ENCODE results near the gene AADAT.

- TF ChIP-seq, protein P1, sequence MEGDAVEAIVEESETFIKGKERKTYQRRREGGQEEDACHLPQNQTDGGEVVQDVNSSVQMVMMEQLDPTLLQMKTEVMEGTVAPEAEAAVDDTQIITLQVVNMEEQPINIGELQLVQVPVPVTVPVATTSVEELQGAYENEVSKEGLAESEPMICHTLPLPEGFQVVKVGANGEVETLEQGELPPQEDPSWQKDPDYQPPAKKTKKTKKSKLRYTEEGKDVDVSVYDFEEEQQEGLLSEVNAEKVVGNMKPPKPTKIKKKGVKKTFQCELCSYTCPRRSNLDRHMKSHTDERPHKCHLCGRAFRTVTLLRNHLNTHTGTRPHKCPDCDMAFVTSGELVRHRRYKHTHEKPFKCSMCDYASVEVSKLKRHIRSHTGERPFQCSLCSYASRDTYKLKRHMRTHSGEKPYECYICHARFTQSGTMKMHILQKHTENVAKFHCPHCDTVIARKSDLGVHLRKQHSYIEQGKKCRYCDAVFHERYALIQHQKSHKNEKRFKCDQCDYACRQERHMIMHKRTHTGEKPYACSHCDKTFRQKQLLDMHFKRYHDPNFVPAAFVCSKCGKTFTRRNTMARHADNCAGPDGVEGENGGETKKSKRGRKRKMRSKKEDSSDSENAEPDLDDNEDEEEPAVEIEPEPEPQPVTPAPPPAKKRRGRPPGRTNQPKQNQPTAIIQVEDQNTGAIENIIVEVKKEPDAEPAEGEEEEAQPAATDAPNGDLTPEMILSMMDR (IDR thresholded peaks at IDR 0.05) = no peak
- TF ChIP-seq POLR2AphosphoS5 (IDR thresholded peaks at IDR 0.05) (no peak), POLR2A (IDR thresholded peaks at IDR 0.05; ENCODE audit: low read depth) (no peak)
Measured at GRCh38 chr4:170083541-170083940, 6.2 kb downstream of the AADAT start.
